SK-N-MC (cell line): ENCODE measurements around the gene TRAPPC11.

Experiments
- EZH2 ChIP-seq: fragments of 200-600 bp; sonication (generic); IDR thresholded peaks from one replicate; pipeline ENCODE4 v1.6.1; 2017; ENCODE audit warnings: antibody characterized with exemption
- FOXP2 ChIP-seq: optimal IDR thresholded peaks from 2 replicates; pipeline ENCODE3; 2011; ENCODE audit warnings: mild to moderate bottlenecking, moderate library complexity; ENCODE audit not compliant: insufficient read depth; ENCODE audit errors: extremely low read length, control extremely low read depth
- POLR2AphosphoS5 ChIP-seq: IDR thresholded peaks from 2 replicates; pipeline ENCODE4 v1.6.1; 2012; ENCODE audit warnings: mild to moderate bottlenecking, low read depth, low read length, borderline replicate concordance

- TF ChIP-seq EZH2 (no peak), POLR2AphosphoS5 (no peak), FOXP2 (no peak)
These were observed 57.2 kb downstream of the TRAPPC11 start for GRCh38 chr4:183716302-183716701.
